ENCODE data around the gene TMEM225.
"Not testable (repeated sequence)": the region's sequence is repeated elsewhere in the genome, so short reads cannot be mapped to it uniquely, and the experiment has no call there.

The TMEM225 gene, protein sequence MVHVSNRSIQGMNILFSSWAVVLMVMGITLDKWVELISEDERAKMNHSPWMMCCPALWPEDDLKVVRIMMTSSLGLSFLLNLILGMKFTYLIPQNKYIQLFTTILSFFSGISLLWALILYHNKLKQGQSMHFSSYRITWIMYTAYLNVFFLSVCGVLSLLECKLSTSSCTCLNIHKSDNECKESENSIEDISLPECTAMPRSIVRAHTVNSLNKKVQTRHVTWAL

DNA sequence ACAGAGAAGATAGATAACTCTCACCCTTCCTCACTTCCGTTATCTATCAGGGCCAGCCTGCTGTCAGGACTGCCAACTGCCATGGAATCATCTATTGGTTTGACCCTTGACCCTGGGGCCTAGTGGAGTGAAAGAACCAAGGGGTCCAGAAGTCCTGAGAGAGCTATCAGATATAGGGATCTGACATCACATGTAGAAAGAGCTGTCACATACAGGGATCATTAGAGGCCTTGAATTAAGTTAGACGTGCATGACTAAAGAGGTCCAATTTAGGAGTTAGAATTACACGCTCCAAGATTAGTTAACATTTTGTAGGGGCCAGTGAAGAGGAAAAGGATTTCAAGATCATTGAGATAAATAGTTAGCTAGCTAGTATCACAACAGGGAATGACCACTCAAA is at the start of gene TMEM225:
Gene TMEM225, minus strand, starts transcription at position 101 of the 400 bp plus-strand sequence. CDS start 245 bp downstream, outside the sequence.
- no peak for DNase-seq

DNA sequence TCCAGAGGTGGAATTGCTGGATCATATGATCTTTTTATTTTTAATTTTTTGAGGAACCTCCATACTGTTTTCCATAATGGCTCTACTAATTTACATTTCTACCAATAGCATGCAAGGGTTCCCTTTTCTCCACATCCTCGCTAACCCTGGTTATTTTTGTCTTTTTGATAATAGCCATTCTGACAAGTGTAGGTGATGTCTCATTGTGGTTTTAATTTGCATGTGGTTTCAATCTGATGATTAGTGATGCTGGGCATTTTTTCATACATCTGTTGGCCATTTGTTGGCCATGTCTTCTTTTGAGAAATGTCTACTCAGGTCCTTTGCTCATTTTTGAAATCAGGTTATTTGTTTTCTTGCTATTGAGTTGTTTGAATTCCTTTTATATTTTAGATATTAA is 38.6 kb upstream of the TMEM225 start:
- DNase-seq, result no peak

DNA sequence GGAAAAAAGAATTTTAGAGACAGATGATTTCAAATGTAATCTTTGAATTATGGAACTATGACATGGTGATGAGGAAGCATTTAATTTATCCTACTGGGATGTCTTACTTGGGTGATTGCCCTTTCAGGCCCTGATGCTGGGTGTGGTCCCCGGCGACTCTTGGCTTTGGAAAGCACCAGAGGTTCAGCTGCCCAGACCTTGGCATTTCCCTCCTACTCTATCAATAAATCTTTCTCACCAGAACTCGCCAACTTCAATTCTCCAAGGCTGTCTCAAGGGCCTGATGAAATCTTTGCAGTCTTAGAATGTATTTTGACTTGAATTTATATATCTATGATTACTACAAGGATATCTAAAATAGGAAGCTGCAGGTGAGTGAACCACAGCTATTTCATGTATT is 35.5 kb upstream of the TMEM225 start:
- no peak for DNase-seq

DNA sequence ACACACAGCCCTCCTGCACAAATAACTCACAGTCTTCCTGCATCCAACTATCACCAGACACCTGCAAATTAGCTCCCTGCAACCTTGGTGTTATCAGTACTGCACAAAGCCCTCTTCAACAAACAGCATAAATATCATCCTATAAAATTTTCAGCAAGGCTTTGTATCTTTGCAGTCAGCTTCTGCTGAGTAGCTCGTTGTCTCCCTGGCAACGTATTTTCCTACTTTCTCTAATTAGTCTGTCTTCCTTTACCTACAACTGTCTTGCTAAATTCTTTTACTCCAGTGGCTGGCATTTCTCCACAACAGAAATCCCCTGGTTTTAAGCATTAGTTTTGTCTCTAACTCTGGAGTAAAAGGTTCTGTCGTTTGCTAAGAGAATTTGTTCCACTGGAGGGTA is 20.4 kb upstream of the TMEM225 start:
- no peak for DNase-seq

DNA sequence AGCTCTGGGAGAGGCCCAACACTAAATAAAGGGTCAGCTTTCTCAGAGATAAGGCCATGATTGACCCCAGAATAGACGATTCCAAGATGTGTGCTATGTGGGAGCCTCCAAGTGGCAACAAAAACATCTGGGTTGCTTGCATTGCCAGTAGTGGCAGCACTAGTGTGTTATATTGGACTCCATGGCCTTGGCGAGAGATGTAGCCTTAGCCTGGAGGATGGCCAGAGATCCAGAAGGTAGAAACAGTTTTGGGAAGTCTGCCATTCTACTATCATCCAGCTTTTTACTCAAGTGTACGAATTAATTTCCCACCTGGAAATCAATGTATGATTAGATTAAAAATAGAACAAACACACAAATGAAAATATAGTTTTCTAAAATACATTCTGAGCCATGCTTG is 19.5 kb upstream of the TMEM225 start:
- DNase-seq, result no peak

DNA sequence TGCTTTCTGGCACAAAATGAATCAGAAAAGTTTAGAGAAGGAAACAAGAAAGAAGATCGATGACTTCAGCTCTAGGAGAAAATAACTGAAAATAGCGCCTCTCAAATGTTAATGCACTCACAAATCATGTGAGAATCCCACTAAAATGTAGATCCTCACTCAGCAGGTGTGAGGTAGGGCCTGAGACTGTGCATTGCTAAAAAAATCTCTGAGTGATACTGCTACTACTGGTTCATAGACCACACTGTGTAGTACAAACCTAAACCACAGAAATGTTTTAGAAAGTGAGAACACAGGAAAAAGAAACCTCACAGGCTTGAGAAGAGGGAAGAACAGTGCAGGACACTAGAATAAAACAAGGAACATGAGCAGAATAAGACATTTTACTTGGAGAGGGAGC is 18.5 kb upstream of the TMEM225 start:
- DNase-seq, result no peak

DNA sequence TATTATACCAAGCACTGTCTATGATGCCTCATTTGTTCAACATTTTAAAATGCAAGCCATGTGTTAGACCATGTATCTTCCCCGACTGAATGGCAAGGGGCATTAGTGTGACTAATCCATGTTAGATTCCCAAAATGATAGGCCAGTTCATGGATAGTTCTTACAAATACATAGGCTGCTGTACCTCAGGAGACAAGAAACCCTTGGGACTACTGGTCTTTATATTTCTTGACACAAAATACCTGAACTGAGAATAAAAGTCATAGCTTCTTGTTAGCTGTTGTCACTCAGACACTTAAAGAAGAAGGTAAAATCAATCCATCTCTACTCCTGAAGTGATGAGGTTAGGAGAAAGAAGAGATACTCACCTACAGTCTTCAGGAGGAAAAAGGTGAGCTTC is 16.4 kb upstream of the TMEM225 start, which contains the start of gene OR8D4:
Gene OR8D4, plus strand, starts transcription at position 301 of the 400 bp plus-strand sequence. CDS start 4,265 bp downstream, outside the sequence.
- no peak for DNase-seq

DNA sequence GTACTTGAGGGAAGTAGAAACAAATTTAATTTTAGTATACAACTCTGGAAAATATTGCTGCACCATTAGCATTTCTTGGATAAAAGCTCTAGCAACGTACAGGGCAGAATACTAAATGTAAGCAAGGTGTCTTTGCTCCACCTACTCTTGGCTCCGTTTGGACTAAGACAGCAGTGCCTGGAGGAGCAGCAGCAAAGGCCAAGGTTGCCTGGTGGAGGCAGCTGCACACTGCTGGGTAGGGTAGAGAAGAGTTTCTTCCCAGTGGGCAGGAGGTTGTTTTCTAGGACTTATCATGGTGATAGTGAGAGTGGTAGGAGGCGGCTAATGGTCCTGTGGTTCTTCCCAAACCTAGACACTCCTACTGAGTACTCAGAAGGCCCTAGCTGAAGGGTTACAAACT is 14.3 kb upstream of the TMEM225 start:
- DNase-seq, result no peak

DNA sequence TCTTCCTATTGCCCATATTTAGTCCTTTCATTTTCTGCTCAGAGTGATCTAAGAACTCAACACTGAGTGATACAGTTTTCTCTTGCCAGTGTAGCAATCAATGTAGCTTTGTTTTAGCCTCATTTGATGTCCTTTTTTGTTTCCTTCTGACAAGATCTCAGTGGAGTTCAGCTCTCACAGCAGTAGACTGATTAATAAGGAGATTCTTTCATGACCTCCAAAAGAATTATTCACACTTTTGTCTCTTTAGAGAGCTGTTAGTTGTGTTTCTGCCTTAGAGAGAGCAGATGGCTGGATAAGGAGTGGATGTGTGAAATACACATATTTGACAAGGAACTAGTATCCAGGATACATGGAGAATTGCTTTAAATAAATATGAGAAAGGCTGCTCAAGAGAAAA is 6.6 kb upstream of the TMEM225 start:
- DNase-seq, result no peak

DNA sequence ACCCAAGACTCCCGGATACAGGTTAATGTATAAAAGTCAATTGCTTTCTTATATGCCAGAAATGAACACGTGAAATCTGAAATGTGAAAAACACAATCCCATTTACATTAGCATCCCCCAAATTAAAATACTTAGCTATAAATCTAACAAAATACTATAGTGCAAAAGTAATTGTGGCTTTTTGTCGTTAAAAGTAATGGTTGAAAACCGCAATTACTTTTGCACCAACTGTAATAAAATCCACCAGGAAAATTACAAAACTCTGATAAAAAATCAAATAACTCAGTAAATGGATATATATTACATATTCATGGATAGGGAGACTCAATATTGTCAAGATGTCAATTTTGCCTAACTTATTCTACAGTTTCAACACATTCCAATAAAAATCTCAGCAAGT is 4.6 kb downstream of the TMEM225 start:
- no peak for DNase-seq

DNA sequence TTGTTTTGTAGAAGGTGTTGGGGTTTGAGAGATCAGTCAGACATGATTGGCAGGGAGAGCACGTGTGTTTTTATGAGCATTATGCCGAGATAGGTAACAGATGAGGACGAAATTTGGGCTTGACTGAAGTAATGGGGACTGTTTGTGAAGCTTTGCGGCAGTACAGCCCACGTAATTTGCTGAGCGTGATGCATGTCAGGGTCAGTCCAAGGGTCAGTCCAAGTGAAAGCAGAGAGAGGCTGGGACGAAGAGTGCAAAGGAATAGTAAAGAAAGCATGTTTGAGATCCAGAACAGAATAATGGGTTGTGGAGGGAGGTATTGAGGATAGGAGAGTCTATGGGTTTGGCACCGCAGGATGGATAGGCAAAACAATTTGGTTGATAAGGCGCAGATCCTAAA is 17.7 kb downstream of the TMEM225 start:
- not testable (repeated sequence) for DNase-seq

DNA sequence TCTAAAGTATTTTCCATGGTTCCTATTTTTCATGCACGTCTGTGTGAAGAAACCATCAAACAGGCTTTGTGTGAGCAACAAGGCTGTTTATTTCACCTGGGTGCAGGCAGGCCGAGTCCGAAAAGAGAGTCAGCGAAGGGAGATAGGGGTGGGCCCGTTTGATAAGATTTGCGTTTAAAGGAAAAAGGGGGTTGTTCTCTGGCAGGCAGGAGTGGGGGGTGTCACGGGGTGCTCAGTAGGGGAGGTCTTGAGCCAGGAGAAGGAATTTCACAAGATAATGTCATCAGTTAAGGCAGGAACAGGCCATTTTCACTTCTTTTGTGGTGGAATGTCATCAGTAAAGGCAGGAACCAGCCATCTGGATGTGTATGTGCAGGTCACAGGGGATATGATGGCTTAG is 20.2 kb downstream of the TMEM225 start:
- not testable (repeated sequence) for DNase-seq

DNA sequence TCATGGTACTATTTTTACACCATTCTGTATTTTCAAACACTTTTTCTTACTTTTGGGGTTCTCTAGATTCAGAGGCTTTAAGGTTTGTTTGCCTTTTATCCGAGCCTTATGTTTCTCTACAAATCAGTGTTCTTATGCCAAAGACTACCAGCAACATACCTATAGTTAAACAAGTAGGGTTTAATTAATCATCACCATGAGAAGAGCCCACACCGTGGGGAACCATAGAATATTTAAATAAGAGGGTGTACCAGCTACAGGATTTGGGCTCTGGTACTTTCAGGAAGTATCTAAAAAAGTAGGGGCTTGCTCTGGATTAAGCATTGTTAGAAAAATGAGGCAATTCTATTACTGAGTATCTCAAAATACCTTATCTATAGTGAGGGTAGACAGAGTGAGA is 25.7 kb downstream of the TMEM225 start:
- no peak for DNase-seq

DNA sequence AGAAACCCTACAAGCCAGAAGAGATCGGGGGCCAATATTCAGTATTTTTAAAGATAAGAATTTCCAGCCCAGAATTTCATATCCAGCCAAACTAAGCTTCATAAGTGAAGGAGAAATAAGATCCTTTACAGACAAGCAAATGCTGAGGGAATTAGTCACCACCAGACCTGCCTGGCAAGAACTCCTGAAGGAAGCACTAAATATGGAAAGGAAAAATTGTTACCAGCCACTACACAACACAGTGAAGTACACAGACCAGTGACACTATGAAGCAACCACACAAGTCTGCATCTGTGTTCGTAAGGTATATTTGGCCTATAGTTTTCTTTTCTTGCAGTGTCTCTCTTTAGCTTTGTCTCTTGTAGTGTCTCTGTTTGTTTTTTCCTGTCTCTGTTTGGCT is 29.0 kb downstream of the TMEM225 start:
- no peak for DNase-seq

DNA sequence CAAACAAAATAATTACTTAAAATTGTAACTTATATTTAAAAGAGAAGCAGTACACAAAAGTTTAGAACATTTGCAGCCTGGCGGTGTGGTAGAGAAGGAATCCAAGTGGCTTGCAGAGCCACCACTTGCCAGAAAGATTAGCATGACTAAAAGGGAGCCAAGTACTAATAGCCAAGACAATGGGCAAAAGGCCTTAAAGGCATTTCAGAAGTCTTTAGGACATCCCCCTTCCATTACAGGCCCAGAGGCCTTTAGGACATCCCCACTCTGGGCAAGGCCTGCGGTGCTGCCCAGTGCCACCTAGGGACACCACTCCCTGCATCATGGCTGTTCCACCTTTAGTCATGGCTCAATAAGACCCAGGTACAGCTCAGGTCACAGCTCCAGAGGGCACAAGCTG is 32.4 kb downstream of the TMEM225 start:
- DNase-seq, result no peak

DNA sequence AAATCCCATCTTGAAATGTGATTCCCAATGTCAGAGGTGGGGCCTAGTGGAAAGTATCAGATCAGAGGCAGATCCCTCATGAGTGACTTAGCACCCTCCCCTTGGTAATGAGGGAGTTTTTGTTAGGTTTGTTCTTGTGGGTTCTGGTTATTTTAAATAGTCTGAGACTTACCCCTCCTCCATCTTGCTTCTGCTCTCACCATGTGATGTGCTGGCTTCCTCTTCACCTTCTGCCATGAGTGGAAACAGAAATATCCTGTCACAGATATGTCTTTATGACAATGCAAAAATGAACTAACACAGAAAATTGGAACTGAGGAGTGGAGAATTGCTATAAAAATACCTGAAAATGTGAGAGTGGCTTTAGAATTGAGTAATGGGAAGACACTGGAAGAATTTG is 33.1 kb downstream of the TMEM225 start:
- DNase-seq, result no peak

DNA sequence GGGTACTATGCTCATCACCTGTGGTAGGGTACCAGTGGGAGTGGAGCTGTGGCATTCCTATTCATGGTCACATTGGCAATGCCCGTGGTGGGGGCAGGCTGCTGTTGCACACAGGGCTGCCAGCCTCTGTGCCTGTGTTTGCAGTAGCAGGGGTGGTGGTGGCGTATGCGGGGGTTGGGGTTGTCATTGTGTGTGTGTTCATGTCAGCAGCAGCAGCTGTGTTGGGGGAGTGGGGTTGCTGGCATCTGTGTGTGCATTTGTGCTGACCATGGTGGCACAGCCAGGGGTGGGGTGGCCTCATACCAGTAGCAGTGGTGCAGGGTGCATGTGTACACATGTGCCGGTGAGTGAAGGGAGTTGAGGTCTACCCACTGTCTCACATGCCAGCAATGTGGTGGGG is 34.4 kb downstream of the TMEM225 start:
- DNase-seq, result no peak

DNA sequence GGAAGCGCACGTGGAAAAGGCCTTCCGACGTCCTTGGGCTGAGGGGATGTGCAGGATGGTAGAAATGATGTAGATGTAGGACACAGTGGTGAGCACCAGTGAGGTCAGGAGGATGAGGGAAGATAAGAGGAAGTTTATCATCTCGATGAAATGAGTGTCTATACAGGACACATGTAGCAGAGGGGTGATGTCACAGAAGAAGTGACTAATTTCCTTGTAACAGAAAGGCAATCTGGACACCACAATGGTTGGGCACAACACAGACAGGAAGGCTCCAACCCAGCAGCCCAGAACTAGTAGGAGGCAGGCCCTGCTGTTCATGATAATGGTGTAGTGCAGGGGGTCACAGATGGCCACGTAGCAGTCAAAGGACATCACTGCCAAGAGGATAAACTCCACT is 44.3 kb downstream of the TMEM225 start:
- no peak for DNase-seq

DNA sequence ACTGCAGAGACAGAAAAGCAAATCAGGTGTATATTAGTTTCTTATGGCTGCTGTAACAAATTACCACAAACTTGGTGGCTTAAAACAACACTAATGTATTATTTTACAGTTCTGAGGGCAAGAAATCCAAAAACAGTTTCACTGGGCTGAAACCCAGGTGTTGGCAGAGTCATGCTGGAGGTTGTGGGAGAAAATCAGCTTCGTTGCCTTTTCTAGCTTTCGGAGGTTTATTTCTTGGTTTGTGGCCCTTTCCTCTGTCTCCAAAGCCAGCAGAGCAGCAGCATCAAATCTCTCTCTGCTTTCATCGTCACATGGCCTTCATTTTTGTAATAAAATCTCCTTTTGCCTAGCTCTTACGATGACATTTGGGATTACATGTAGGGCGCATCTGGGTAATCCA is 46.3 kb downstream of the TMEM225 start:
- DNase-seq, result no peak

DNA sequence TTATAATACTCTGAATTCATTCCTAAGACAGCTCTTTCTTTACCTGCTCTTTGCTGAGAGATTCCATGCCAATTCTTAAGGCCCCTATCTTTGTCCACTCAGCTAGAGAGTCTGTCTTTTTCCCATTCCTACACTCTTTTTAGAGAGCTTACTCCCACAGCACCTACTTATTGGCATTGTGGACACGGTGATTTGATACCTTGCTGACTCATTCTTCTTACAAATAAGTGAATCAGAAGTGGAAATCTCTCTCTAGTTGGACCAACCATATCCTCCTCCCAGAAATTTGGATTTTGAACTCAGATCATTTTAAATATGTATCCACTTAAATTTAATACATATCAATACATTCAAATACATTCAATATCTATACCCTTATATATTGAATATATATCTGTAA is 46.8 kb downstream of the TMEM225 start:
- DNase-seq, result no peak

DNA sequence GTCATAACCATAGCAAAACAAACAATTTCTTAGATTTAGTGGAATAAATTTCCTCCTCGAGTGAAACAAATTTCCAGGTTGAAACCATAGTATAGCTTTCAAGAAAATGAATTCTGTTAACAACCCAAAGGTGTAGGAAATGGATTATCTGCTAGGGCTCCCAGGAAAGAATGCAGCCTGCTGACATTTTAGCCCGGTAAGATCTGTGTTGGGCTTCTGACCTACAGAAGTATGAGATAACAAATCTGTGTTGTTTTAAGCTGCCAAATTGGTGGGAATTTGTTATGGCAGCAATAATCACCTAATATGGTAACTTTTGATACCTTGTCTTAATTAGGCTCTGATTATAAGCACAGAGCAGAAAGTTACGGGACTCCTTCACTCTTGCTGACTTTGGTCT is 47.3 kb downstream of the TMEM225 start:
- no peak for DNase-seq

DNA sequence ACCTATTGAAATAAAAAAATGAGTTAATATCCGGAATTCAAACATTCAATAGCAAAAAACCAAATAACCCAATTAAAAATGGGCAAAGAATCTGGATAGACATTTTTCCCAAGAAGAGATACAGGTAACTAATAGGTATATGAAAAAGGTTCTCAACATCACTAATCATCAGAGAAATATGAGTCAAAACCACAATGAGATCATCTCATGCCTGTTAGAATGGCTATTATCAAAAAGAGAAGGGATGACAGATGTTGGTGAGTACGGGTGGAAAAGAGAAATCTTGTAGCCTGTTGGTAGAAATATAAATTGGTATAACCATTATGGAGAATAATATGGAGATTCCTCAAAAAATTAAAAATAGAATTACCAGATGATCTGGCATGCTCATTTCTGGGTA is 52.4 kb downstream of the TMEM225 start:
- no peak for DNase-seq
